ENCODE measurements around the gene SRCIN1. TPM values are rescaled to one million over a fixed set of nuclear protein-coding genes. Genes with fewer than 3 reads are reported as not detected.

The SRCIN1 gene
- total and polyA plus RNA-seq, 4 donors, result 0.38 to 0.99 (median 0.63) TPM

DNA sequence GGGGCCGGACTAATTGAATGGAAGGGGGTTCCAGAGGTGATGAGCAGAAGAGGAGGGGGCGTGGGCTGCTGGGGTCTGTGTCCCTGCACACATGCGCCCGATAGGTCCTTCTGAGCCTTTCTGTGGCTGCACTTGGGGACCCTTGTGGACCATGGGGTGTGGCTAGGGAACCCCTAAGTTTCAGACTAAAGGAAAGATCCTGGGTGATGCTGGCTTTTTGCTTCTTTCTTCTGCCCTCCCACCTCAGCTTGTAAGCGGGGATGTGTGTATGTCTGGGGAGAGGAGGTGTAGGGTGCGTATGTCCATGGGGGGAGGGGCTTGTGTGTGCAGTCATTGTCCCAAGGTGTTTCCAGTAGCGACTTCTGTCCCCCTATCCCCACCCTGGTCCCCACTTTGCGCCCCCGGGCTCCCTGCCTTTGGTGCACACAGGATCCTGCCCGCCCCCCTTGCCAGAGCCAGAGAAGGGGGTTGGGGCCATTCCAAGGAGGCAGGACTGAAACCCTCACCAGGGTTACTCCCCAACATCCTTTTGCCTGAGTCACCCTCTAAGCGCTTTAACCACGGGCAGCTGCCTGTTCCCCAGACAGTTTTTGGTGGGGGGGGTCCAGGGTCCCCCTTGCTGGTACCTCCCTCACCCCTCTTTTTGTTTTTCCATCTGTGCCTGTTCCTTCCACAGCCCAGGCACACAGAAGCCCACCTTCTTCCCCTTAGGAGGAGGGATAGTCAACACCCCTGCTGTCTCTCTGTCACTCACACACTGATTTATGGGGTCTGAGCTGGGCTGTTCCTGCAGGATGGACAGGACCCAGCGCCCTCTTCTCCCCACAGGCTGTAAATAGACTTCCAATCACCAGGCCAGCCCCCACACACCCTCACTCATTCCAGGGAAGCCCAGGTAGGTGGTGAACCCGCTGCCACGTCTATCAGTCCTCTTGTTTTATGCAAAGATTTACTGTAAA is 94.3 kb downstream of the SRCIN1 start:
- no peak for DNase-seq
- no peaks in the 10 kb centered on the region for H3K27me3 ChIP-seq (ENCODE audit: control insufficient read depth in 1 of 2, insufficient read depth in 2 of 2, low read length in 1 of 2)
- H3K9me3 ChIP-seq (ENCODE audit: control insufficient read depth, low read length), result no peaks in the 10 kb centered on the region
- H3K4me3 ChIP-seq (ENCODE audit: low read length in 2 of 2), result no peak overlapping the region
- H3K36me3 ChIP-seq (ENCODE audit: control insufficient read depth in 1 of 2, insufficient read depth in 2 of 2, low read length in 1 of 2), result peaks cover 0 to 2% of the 10 kb centered on the region in 2 donors
- 75 to 79% methylated on average over 15 of the region's 15 CpGs for WGBS, 2 donors
- H3K27ac ChIP-seq (ENCODE audit: low read depth in 1 of 2, low read length in 2 of 2), result no peak overlapping the region
- intact Hi-C loops (cut with DNase I), result no loop called here
- no peak for ATAC-seq (ENCODE audit: low FRiP score)
- no peaks in the 10 kb centered on the region for H3K4me1 ChIP-seq (ENCODE audit: control insufficient read depth in 1 of 2, insufficient read depth in 2 of 2, low read length in 2 of 2)

DNA sequence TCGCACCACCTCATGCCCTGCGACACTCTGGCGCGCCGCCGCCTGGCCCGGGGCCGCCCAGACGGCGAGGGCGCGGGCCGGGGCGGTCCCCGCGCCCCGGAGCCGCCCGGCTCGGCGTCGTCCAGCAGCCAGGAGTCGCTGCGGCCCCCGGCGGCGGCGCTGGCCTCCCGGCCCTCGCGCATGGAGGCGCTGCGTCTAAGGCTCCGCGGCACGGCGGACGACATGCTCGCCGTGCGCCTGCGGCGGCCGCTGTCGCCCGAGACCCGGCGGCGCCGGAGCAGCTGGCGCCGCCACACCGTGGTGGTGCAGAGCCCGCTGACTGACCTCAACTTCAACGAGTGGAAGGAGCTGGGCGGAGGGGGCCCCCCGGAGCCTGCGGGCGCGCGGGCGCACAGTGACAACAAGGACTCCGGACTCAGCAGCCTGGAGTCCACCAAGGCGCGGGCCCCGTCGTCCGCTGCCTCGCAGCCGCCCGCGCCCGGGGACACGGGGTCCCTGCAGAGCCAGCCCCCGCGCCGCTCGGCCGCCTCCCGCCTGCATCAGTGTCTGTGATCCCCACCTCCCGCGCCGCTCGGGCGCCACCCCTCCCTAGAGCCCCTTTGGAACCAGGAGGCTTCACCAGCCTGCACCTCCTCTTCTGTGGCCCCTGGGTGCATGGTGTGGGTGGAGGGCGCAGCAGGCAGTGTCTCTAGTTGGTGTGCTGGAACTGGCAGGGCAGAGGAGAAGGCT is 95.2 kb downstream of the SRCIN1 start:
- intact Hi-C loops (cut with DNase I), result no loop called here
- no peaks in the 10 kb centered on the region for H3K4me1 ChIP-seq (ENCODE audit: control insufficient read depth in 1 of 2, insufficient read depth in 2 of 2, low read length in 2 of 2)
- no peaks in the 10 kb centered on the region for H3K9me3 ChIP-seq (ENCODE audit: control insufficient read depth, low read length)
- no peak overlapping the region for H3K27ac ChIP-seq (ENCODE audit: low read depth in 1 of 2, low read length in 2 of 2)
- H3K4me3 ChIP-seq (ENCODE audit: low read length in 2 of 2), result no peak overlapping the region
- WGBS, 2 donors, result 51 to 62% methylated on average over 71 to 86 of the region's 86 CpGs
- no peaks in the 10 kb centered on the region for H3K27me3 ChIP-seq (ENCODE audit: control insufficient read depth in 1 of 2, insufficient read depth in 2 of 2, low read length in 1 of 2)
- H3K36me3 ChIP-seq (ENCODE audit: control insufficient read depth in 1 of 2, insufficient read depth in 2 of 2, low read length in 1 of 2), result peaks cover 0 to 2% of the 10 kb centered on the region in 2 donors
- no peak for ATAC-seq (ENCODE audit: low FRiP score)
- DNase-seq, result no peak

DNA sequence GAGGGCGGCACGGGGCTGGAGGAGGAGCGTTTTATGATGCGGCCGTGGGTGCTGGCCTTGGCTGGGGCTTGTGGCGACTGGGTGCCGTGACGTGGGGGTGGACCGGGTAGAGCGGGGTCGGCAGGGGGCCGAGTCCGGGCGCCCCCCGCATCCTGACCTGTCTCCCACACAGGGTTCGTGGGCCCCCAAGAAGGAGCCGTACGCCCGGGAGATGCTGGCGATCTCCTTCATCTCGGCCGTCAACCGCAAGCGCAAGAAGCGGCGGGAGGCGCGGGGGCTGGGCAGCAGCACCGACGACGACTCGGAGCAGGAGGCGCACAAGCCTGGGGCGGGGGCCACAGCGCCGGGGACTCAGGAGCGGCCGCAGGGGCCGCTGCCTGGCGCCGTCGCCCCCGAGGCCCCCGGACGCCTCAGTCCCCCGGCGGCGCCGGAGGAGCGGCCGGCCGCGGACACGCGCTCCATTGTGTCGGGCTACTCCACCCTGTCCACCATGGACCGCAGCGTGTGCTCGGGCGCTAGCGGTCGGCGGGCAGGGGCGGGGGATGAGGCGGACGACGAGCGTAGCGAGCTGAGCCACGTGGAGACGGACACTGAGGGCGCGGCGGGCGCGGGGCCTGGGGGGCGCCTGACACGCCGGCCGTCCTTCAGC is 95.9 kb downstream of the SRCIN1 start:
- Histone ChIP-seq H3K27ac (ENCODE audit: low read depth in 1 of 2, low read length in 2 of 2) (no peak overlapping the region), H3K4me3 (ENCODE audit: low read length in 2 of 2) (no peak overlapping the region)
- WGBS, 2 donors, result 62 to 64% methylated on average over 55 to 80 of the region's 80 CpGs

DNA sequence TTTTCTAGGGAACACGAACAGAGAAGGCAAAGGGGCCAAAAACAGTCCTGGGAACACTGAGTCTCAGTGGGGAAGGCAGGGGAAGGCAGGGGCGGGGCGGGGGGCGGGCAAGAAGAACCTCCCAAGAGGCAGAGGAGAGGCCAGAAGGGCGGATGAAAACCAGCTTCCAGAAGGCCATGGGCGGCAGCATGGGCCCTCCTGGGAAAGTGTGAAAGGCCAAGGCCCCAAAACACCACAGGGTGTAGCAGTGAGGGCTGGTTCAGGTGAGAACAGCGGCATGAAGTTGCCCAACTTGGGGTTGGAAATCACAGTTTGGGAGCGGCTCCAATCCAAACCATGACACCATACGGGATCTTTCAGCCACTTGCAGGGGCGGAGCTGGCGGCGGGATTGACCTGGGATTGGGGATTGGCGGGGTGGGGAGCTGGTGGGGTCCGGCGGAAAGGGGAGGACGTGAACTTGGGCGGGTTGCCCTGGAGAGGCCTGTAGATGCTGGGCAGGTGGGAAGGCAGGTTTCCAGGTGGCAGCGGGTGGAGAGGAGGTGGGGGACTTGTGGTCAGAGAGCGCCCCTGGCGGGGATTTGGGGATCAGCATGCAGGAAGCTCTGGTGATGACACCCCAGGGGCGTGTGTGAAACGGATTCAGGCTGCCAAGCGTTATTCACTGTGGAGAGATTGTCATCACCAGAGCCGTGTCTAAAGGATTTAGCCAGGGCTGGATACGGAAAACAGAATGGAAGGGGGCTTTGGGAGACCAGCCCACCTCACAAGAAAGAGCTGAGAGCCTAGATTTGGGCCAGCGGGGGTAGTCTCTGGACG is 96.6 kb downstream of the SRCIN1 start:
- Histone ChIP-seq H3K27me3 (ENCODE audit: control insufficient read depth in 1 of 2, insufficient read depth in 2 of 2, low read length in 1 of 2) (no peaks in the 10 kb centered on the region), H3K27ac (ENCODE audit: low read depth in 1 of 2, low read length in 2 of 2) (no peak overlapping the region), H3K4me1 (ENCODE audit: control insufficient read depth in 1 of 2, insufficient read depth in 2 of 2, low read length in 2 of 2) (no peaks in the 10 kb centered on the region), H3K4me3 (ENCODE audit: low read length in 2 of 2) (no peak overlapping the region), H3K9me3 (ENCODE audit: control insufficient read depth, low read length) (no peaks in the 10 kb centered on the region), H3K36me3 (ENCODE audit: control insufficient read depth in 1 of 2, insufficient read depth in 2 of 2, low read length in 1 of 2) (peaks cover 0 to 2% of the 10 kb centered on the region in 2 donors)
- DNase-seq, result peak; percentile 76 to 89
- peak; percentile 46 for ATAC-seq (ENCODE audit: low FRiP score)
- intact Hi-C loops (cut with DNase I), result no loop called here
- 81 to 88% methylated on average over 27 of the region's 27 CpGs for WGBS, 2 donors

More for the DNA sequence above, 95.9 kb downstream of the SRCIN1 start:
- H3K9me3 ChIP-seq (ENCODE audit: control insufficient read depth, low read length), result no peaks in the 10 kb centered on the region
- peaks cover 0 to 2% of the 10 kb centered on the region in 2 donors for H3K36me3 ChIP-seq (ENCODE audit: control insufficient read depth in 1 of 2, insufficient read depth in 2 of 2, low read length in 1 of 2)
- DNase-seq (no peak), ATAC-seq (ENCODE audit: low FRiP score) (peak; percentile 33)
- no peaks in the 10 kb centered on the region for H3K4me1 ChIP-seq (ENCODE audit: control insufficient read depth in 1 of 2, insufficient read depth in 2 of 2, low read length in 2 of 2)
- H3K27me3 ChIP-seq (ENCODE audit: control insufficient read depth in 1 of 2, insufficient read depth in 2 of 2, low read length in 1 of 2), result no peaks in the 10 kb centered on the region
- intact Hi-C loops (cut with DNase I), result no loop called here

DNA sequence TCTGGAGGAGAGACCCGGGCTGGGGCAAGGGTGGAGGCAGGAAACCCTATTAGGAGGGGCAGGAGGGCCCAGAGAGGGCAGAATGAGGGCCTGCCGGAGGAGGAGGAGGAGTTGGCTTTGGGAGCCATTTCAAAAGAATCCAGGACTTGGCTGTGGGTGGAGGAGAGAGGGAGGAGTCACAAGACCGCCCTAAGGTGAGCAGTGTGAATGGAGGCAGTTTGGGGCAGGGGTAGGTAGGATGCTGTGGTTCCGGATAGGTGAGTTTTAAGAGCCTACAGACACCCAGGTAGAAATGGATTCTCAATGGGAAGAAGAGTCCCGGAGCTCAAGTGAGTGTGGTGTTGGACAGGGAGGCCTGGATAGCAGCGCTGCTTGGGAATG is 97.2 kb downstream of the SRCIN1 start:
- DNase-seq (no peak), ATAC-seq (ENCODE audit: low FRiP score) (no peak)
- 75 to 85% methylated on average over 6 of the region's 6 CpGs for WGBS, 2 donors
- H3K36me3 ChIP-seq (ENCODE audit: control insufficient read depth in 1 of 2, insufficient read depth in 2 of 2, low read length in 1 of 2), result peaks cover 0 to 2% of the 10 kb centered on the region in 2 donors
- no peaks in the 10 kb centered on the region for H3K9me3 ChIP-seq (ENCODE audit: control insufficient read depth, low read length)
- intact Hi-C loops (cut with DNase I), result no loop called here
- H3K27me3 ChIP-seq (ENCODE audit: control insufficient read depth in 1 of 2, insufficient read depth in 2 of 2, low read length in 1 of 2), result no peaks in the 10 kb centered on the region
- no peaks in the 10 kb centered on the region for H3K4me1 ChIP-seq (ENCODE audit: control insufficient read depth in 1 of 2, insufficient read depth in 2 of 2, low read length in 2 of 2)
- H3K27ac ChIP-seq (ENCODE audit: low read depth in 1 of 2, low read length in 2 of 2), result no peak overlapping the region
- no peak overlapping the region for H3K4me3 ChIP-seq (ENCODE audit: low read length in 2 of 2)

DNA sequence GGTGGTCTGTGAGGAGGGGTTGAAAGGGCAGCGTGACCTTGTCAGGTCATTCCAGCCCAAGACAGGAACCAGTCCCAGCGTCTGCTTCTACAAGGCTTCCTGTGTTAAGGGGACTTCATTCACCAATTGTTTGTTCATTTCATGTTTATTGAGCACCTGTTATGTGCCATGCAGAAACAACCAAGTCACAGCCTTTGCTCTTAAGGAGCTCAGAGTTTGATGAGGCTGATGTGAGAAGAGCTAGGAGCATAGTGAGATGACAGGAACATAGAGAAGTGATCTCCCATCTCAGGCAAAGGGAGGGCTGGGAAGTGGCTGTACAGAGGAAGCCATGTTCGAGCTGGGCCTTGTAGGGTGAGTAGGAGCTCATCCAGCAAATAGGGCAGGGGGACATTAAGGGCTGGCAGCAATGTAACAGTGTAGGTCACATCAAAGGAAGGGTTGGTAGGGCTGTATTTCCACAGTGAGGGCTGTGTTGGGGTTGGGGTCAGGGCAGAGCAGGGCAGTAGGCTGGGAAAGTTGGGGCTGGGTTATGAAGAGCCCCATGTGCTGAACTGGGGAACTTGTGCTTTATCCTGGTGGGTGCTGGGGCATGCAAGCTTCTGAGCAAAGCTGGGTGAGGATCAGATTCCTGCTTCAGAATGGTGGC is 97.7 kb downstream of the SRCIN1 start:
- no peak overlapping the region for H3K4me3 ChIP-seq (ENCODE audit: low read length in 2 of 2)
- no peak overlapping the region for H3K27ac ChIP-seq (ENCODE audit: low read depth in 1 of 2, low read length in 2 of 2)
- DNase-seq (no peak), ATAC-seq (ENCODE audit: low FRiP score) (no peak)
- WGBS, 2 donors, result 89 to 94% methylated on average over 3 of the region's 3 CpGs
- no peaks in the 10 kb centered on the region for H3K27me3 ChIP-seq (ENCODE audit: control insufficient read depth in 1 of 2, insufficient read depth in 2 of 2, low read length in 1 of 2)
- no peaks in the 10 kb centered on the region for H3K4me1 ChIP-seq (ENCODE audit: control insufficient read depth in 1 of 2, insufficient read depth in 2 of 2, low read length in 2 of 2)
- no peaks in the 10 kb centered on the region for H3K9me3 ChIP-seq (ENCODE audit: control insufficient read depth, low read length)
- peaks cover 0 to 5% of the 10 kb centered on the region in 2 donors for H3K36me3 ChIP-seq (ENCODE audit: control insufficient read depth in 1 of 2, insufficient read depth in 2 of 2, low read length in 1 of 2)
- intact Hi-C loops (cut with DNase I), result no loop called here

DNA sequence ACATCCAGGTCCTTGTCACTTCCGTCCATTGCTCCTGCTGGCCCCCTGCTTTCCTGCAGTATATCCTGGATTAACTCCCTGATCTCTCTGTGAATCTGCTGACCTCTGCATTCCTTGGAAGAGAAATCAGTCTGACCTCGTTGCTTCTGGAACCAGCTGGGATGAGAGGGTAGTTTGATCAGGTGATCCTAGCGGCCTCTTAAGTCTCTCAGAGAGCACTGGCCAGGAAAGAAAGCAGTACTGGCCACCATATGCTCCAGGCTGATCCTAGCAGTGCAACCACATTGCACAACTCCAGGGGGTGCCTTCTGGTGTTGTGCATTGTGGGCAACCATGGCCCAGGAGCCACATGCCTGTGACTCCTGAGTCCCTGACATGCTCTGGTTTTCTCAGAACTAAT is 98.3 kb downstream of the SRCIN1 start:
- Histone ChIP-seq H3K4me1 (ENCODE audit: control insufficient read depth in 1 of 2, insufficient read depth in 2 of 2, low read length in 2 of 2) (no peaks in the 10 kb centered on the region), H3K27me3 (ENCODE audit: control insufficient read depth in 1 of 2, insufficient read depth in 2 of 2, low read length in 1 of 2) (no peaks in the 10 kb centered on the region), H3K4me3 (ENCODE audit: low read length in 2 of 2) (no peak overlapping the region), H3K27ac (ENCODE audit: low read depth in 1 of 2, low read length in 2 of 2) (no peak overlapping the region), H3K9me3 (ENCODE audit: control insufficient read depth, low read length) (no peaks in the 10 kb centered on the region), H3K36me3 (ENCODE audit: control insufficient read depth in 1 of 2, insufficient read depth in 2 of 2, low read length in 1 of 2) (peaks cover 0 to 5% of the 10 kb centered on the region in 2 donors)
- DNase-seq (no peak), ATAC-seq (ENCODE audit: low FRiP score) (no peak)
- intact Hi-C loops (cut with DNase I), result no loop called here
- 83 to 88% methylated on average over 3 of the region's 3 CpGs for WGBS, 2 donors

DNA sequence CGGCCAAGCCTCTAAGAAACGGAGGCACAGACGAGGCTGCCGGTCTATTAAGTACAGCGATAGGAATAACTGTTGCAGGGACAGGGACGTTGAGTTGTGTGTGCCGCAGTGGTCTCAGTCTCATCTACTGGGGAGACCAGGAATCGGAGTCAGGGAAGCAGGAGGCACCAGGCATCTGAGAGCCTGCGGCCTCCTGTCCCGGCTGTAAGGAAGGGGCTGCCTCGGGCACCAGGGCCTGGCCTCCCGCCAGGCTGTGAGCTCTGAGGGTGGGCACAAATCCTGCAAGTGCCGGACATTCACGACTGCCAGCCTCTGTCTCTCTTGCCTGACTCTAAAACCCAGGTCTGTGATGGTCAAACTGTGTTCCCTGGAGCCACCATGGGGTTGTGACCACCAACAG is 101.5 kb downstream of the SRCIN1 start:
- H3K4me1 ChIP-seq (ENCODE audit: control insufficient read depth in 1 of 2, insufficient read depth in 2 of 2, low read length in 2 of 2), result no peaks in the 10 kb centered on the region
- WGBS, 2 donors, result 87 to 89% methylated on average over 14 of the region's 14 CpGs
- H3K27me3 ChIP-seq (ENCODE audit: control insufficient read depth in 1 of 2, insufficient read depth in 2 of 2, low read length in 1 of 2), result no peaks in the 10 kb centered on the region
- no peak overlapping the region for H3K4me3 ChIP-seq (ENCODE audit: low read length in 2 of 2)
- H3K27ac ChIP-seq (ENCODE audit: low read depth in 1 of 2, low read length in 2 of 2), result no peak overlapping the region
- H3K36me3 ChIP-seq (ENCODE audit: control insufficient read depth in 1 of 2, insufficient read depth in 2 of 2, low read length in 1 of 2), result peaks cover 0 to 5% of the 10 kb centered on the region in 2 donors
- H3K9me3 ChIP-seq (ENCODE audit: control insufficient read depth, low read length), result no peaks in the 10 kb centered on the region
- intact Hi-C loops (cut with DNase I), result no loop called here
- no peak for ATAC-seq (ENCODE audit: low FRiP score)
- DNase-seq, result no peak

All from aorta (tissue), 5 donors.